Sigmoid colon (tissue), 4 donors: ENCODE measurements around the gene EFR3B.

Experiments used
- CTCF ChIP-seq, 4 experiments: fragments of 450-650 bp in 3 of 4; fragments of 200-600 bp in 1 of 4; IDR thresholded peaks; one replicate each; pipeline ENCODE4 v1.5.1; 2016 to 2019; ENCODE audit warnings: antibody characterized with exemption in 4 of 4, mild to moderate bottlenecking in 3 of 4, moderate library complexity in 2 of 4
- EP300 ChIP-seq, 4 donors: sonication (generic); formaldehyde crosslinking; IDR thresholded peaks; one replicate each; pipeline ENCODE4 v1.6.1; 2017; ENCODE audit warnings: antibody characterized with exemption in 4 of 4
- POLR2A ChIP-seq, 2 donors: fragments of 450-650 bp; IDR thresholded peaks; one replicate each; pipeline ENCODE4 v1.6.1; 2016; ENCODE audit warnings: antibody characterized with exemption in 2 of 2, mild to moderate bottlenecking in 2 of 2, moderate library complexity in 2 of 2
- POLR2AphosphoS5 ChIP-seq, 4 donors: sonication (generic); formaldehyde crosslinking; IDR thresholded peaks; one replicate each; pipeline ENCODE4 v1.6.1; 2017; ENCODE audit warnings: antibody characterized with exemption in 4 of 4

GRCh38 chr2:25103287-25103871, 61.5 kb downstream of the EFR3B start:
- TF ChIP-seq CTCF (IDR thresholded peaks at IDR 0.05) (no peak), POLR2A (IDR thresholded peaks at IDR 0.05) (no peak), POLR2AphosphoS5 (IDR thresholded peaks at IDR 0.05) (no peak), EP300 (IDR thresholded peaks at IDR 0.05) (no peak)
